CD14-positive monocyte (primary cell): ENCODE data around the gene CAV2. TPM values are rescaled to one million over a fixed set of nuclear protein-coding genes. Genes with fewer than 3 reads are reported as not detected.

Experiments
- DNase-seq, 3 donors: peaks; one replicate each; pipeline ENCODE4 v3.0.0-alpha.2; 2011 to 2022
- H2AFZ ChIP-seq: 2 replicates; pipeline ENCODE4 v1.6.0; 2012; ENCODE audit warnings: mild to moderate bottlenecking, low read depth, low read length, inconsistent platforms; ENCODE audit not compliant: insufficient read depth, poor library complexity, severe bottlenecking
- H3K27ac ChIP-seq, 2 donors: 1 replicate in 1 of 2; 2 replicates in 1 of 2; pipeline ENCODE4 v1.5.1; 2012 to 2013; ENCODE audit warnings: low read length in 2 of 2, control low read depth in 1 of 2, inconsistent platforms in 1 of 2, low read depth in 1 of 2, mild to moderate bottlenecking in 1 of 2
- H3K27me3 ChIP-seq, 2 donors: one replicate each; pipeline versions ENCODE4 v1.6.0 to v1.6.1; 2011 to 2013; ENCODE audit warnings: low read length in 2 of 2; ENCODE audit not compliant: control insufficient read depth in 2 of 2, insufficient read depth in 2 of 2
- H3K36me3 ChIP-seq, 2 donors: replicated peaks in 1 of 2; 1 replicate in 1 of 2; 2 replicates in 1 of 2; pipeline versions ENCODE4 v1.5.1 to v1.6.1; 2012 to 2013; ENCODE audit warnings: low read length in 2 of 2, control low read depth in 1 of 2, inconsistent platforms in 1 of 2, mild to moderate bottlenecking in 1 of 2; ENCODE audit not compliant: insufficient read depth in 2 of 2, control insufficient read depth in 1 of 2
- H3K4me1 ChIP-seq, 2 donors: 1 replicate in 1 of 2; 2 replicates in 1 of 2; pipeline versions ENCODE4 v1.5.1 to v1.6.1; 2012 to 2013; ENCODE audit warnings: low read length in 2 of 2, control low read depth in 1 of 2, inconsistent platforms in 1 of 2, mild to moderate bottlenecking in 1 of 2, moderate library complexity in 1 of 2; ENCODE audit not compliant: insufficient read depth in 2 of 2, control insufficient read depth in 1 of 2
- H3K4me2 ChIP-seq: replicated peaks from 2 replicates; pipeline ENCODE3; 2012; ENCODE audit warnings: low read length, moderate library complexity, mild to moderate bottlenecking; ENCODE audit not compliant: poor library complexity, severe bottlenecking; ENCODE audit errors: extremely low read depth
- H3K4me3 ChIP-seq, 3 experiments: fragments of 200-600 bp in 1 of 3; sonication (generic) in 1 of 3; replicated peaks in 1 of 3; 1 replicate in 2 of 3; 2 replicates in 1 of 3; pipeline ENCODE4 v1.5.1; 2011 to 2013; ENCODE audit warnings: low read length in 3 of 3, mild to moderate bottlenecking in 3 of 3, control low read depth in 2 of 3, low read depth in 2 of 3, inconsistent platforms in 1 of 3, moderate library complexity in 1 of 3
- H3K79me2 ChIP-seq: 2 replicates; pipeline ENCODE4 v1.6.0; 2012; ENCODE audit warnings: mild to moderate bottlenecking, control low read depth, inconsistent platforms, low read length, moderate library complexity; ENCODE audit not compliant: insufficient read depth
- H3K9ac ChIP-seq: 2 replicates; pipeline ENCODE4 v1.6.0; 2017; ENCODE audit warnings: low read length, mild to moderate bottlenecking; ENCODE audit not compliant: insufficient read depth, poor library complexity, severe bottlenecking
- H3K9me3 ChIP-seq, 2 donors: replicated peaks in 1 of 2; 1 replicate in 1 of 2; 2 replicates in 1 of 2; pipeline versions ENCODE4 v1.5.1 to v1.6.1; 2012 to 2013; ENCODE audit warnings: low read length in 2 of 2, control low read depth in 1 of 2; ENCODE audit not compliant: control insufficient read depth in 1 of 2, insufficient read depth in 1 of 2
- H4K20me1 ChIP-seq: 2 replicates; pipeline ENCODE4 v1.6.0; 2012; ENCODE audit warnings: mild to moderate bottlenecking, low read length, control low read depth, moderate library complexity; ENCODE audit not compliant: insufficient read depth
- H3K27ac Mint-ChIP-seq, 7 donors: one replicate each; pipeline ENCODE4 v1.8.0; 2020; ENCODE audit warnings: mild to moderate bottlenecking in 7 of 7, mixed read lengths in 7 of 7, moderate library complexity in 6 of 7, inconsistent platforms in 2 of 7
- H3K27me3 Mint-ChIP-seq, 3 donors: one replicate each; pipeline ENCODE4 v1.8.0; 2021 to 2022; ENCODE audit warnings: low read depth in 3 of 3, mild to moderate bottlenecking in 3 of 3, mixed read lengths in 3 of 3, moderate library complexity in 3 of 3, inconsistent platforms in 1 of 3
- H3K36me3 Mint-ChIP-seq, 2 donors: one replicate each; pipeline ENCODE4 v1.8.0; 2020; ENCODE audit warnings: mixed read lengths in 2 of 2, inconsistent platforms in 1 of 2, mild to moderate bottlenecking in 1 of 2
- H3K4me1 Mint-ChIP-seq: one replicate; pipeline ENCODE4 v1.8.0; 2020; ENCODE audit warnings: mild to moderate bottlenecking, mixed read lengths
- H3K4me3 Mint-ChIP-seq, 2 donors: one replicate each; pipeline ENCODE4 v1.8.0; 2020; ENCODE audit warnings: mild to moderate bottlenecking in 2 of 2, mixed read lengths in 2 of 2, moderate library complexity in 1 of 2
- H3K9me3 Mint-ChIP-seq, 7 donors: one replicate each; pipeline ENCODE4 v1.8.0; 2020 to 2022; ENCODE audit warnings: mixed read lengths in 7 of 7, mild to moderate bottlenecking in 6 of 7, moderate library complexity in 6 of 7, inconsistent platforms in 2 of 7
- WGBS: methylation state at CpG from one replicate; pipeline ENCODE4 v1.1.5; 2013; ENCODE audit warnings: missing lambda C conversion rate; ENCODE audit not compliant: insufficient coverage; 5-methylcytosine and 5-hydroxymethylcytosine counted together
- intact Hi-C, 2 donors: fragments of 100-400 bp; cut with micrococcal nuclease; formaldehyde crosslinking; loops; one replicate each; pipeline versions ENCODE4 v1.15.0 to v1.15.1; 2023
- polyA plus RNA-seq, 3 donors: library from polyadenylated mRNA; depleted of rRNA in 1 of 3; unstranded in 2 of 3; stranded (reverse) in 1 of 3; fragments of 300-500 nt in 2 of 3; fragments of >200 nt in 1 of 3; fragmentation: Illumina TruSeq in 2 of 3; gene quantifications; 1 replicate in 2 of 3; 2 replicates in 1 of 3; pipeline ENCODE4 v1.2.3, GENCODE V29; 2012 to 2021
- TF ChIP-seq, protein P1 (sequence below): fragments of 200-600 bp; IDR thresholded peaks from one replicate; pipeline ENCODE4 v1.8.0; 2022; ENCODE audit warnings: antibody characterized with exemption, mild to moderate bottlenecking

CAV2 gene
- polyA plus RNA-seq, 3 donors, result 0.19 TPM; not detected in 2

- H3K79me2 ChIP-seq, result no peaks in the 10 kb centered on the region
These were observed 44.1 kb downstream of the CAV2 start for GRCh38 chr7:116543664-116544063.

DNA sequence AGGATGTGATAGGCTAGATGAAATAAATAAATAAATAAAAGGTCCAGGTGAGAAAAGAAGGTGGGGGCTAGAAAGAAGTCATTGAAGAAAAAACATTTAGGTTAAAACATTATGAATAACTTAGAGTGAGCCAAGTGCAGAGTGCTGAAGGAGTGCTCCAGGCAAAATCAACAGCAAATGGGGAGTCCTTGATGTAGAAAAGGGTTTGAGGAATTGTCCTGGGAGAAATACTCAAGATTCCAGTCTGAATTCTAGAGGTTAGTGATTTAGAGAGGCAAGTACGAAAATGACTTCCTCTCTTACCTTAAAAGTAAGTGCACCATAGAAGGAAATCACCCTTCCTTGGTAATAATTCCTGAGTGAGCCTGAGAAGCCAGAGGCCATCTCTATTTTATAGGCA lies 44.9 kb downstream of the CAV2 start:
- no peak overlapping the region for H3K27ac Mint-ChIP-seq
- H3K79me2 ChIP-seq, result no peaks in the 10 kb centered on the region
- H3K9me3 ChIP-seq, result no peaks in the 10 kb centered on the region
- H3K4me3 ChIP-seq, result no peak overlapping the region
- no peaks in the 10 kb centered on the region for H3K36me3 ChIP-seq
- no peak overlapping the region for H3K9ac ChIP-seq
- no peak overlapping the region for H3K27ac ChIP-seq
- H3K4me2 ChIP-seq, result no peak overlapping the region
- TF ChIP-seq, protein P1, sequence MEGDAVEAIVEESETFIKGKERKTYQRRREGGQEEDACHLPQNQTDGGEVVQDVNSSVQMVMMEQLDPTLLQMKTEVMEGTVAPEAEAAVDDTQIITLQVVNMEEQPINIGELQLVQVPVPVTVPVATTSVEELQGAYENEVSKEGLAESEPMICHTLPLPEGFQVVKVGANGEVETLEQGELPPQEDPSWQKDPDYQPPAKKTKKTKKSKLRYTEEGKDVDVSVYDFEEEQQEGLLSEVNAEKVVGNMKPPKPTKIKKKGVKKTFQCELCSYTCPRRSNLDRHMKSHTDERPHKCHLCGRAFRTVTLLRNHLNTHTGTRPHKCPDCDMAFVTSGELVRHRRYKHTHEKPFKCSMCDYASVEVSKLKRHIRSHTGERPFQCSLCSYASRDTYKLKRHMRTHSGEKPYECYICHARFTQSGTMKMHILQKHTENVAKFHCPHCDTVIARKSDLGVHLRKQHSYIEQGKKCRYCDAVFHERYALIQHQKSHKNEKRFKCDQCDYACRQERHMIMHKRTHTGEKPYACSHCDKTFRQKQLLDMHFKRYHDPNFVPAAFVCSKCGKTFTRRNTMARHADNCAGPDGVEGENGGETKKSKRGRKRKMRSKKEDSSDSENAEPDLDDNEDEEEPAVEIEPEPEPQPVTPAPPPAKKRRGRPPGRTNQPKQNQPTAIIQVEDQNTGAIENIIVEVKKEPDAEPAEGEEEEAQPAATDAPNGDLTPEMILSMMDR, result no peak
- H3K4me1 Mint-ChIP-seq, result peaks cover 2% of the 10 kb centered on the region
- H3K36me3 Mint-ChIP-seq, result no peaks in the 10 kb centered on the region
- WGBS, result no CpG with 5 or more reads among the region's 1 CpG
- peaks cover 1 to 5% (median 3%) of the 10 kb centered on the region in 3 donors for H3K27me3 Mint-ChIP-seq
- H2AFZ ChIP-seq, result no peak overlapping the region
- H3K4me1 ChIP-seq, result no peaks in the 10 kb centered on the region
- H3K27me3 ChIP-seq, result no peaks in the 10 kb centered on the region
- intact Hi-C loops, result no loop called here
- no peaks in the 10 kb centered on the region for H3K9me3 Mint-ChIP-seq
- no peak overlapping the region for H3K4me3 Mint-ChIP-seq
- no peaks in the 10 kb centered on the region for H4K20me1 ChIP-seq
- no peak for DNase-seq

More at GRCh38 chr7:116543664-116544063, 44.1 kb downstream of the CAV2 start:
- Mint-ChIP-seq H3K27me3 (peaks cover 1 to 5% (median 3%) of the 10 kb centered on the region in 3 donors), H3K4me3 (no peak overlapping the region), H3K27ac (no peak overlapping the region), H3K4me1 (peaks cover 2% of the 10 kb centered on the region), H3K36me3 (no peaks in the 10 kb centered on the region), H3K9me3 (peaks cover 3 to 6% (median 4%) of the 10 kb centered on the region in 7 donors)
- intact Hi-C loops, result no loop called here
- Histone ChIP-seq H2AFZ (no peak overlapping the region), H4K20me1 (no peaks in the 10 kb centered on the region), H3K36me3 (no peaks in the 10 kb centered on the region), H3K27ac (no peak overlapping the region), H3K9ac (no peak overlapping the region), H3K9me3 (peaks cover 0 to 5% of the 10 kb centered on the region in 2 donors), H3K4me3 (no peak overlapping the region), H3K27me3 (no peaks in the 10 kb centered on the region), H3K4me2 (no peak overlapping the region), H3K4me1 (no peaks in the 10 kb centered on the region)
- DNase-seq, result no peak
- TF ChIP-seq, protein P1, result no peak
- 83% methylated on average over 1 of the region's 2 CpGs for WGBS
